Spleen (tissue), 11 donors: ENCODE data around the gene RBFOX1. TPM values are rescaled to one million over a fixed set of nuclear protein-coding genes. Genes with fewer than 3 reads are reported as not detected.

Experiments used
- DNase-seq: peaks from one replicate; pipeline ENCODE4 v3.0.0-alpha.2; 2020
- H3K27ac ChIP-seq, 8 donors: fragments of 200-600 bp; sonication (generic) in 7 of 8; 1 replicate in 4 of 8; 2 replicates in 4 of 8; pipeline versions ENCODE4 v1.5.0 to v1.8.0; 2016 to 2021; ENCODE audit warnings: inconsistent platforms in 4 of 8, mild to moderate bottlenecking in 4 of 8, moderate library complexity in 1 of 8
- H3K27me3 ChIP-seq, 7 donors: fragments of 200-600 bp; sonication (generic) in 6 of 7; replicated peaks in 1 of 7; 1 replicate in 4 of 7; 2 replicates in 3 of 7; pipeline versions ENCODE4 v1.5.0 to v1.8.0; 2016 to 2021; ENCODE audit warnings: inconsistent platforms in 3 of 7, mild to moderate bottlenecking in 1 of 7
- H3K36me3 ChIP-seq, 6 donors: fragments of 200-600 bp; sonication (generic) in 5 of 6; 1 replicate in 4 of 6; 2 replicates in 2 of 6; pipeline versions ENCODE4 v1.5.0 to v1.8.0; 2016 to 2021; ENCODE audit warnings: inconsistent platforms in 2 of 6
- H3K4me1 ChIP-seq, 6 donors: fragments of 200-600 bp; sonication (generic) in 5 of 6; 1 replicate in 3 of 6; 2 replicates in 3 of 6; pipeline versions ENCODE4 v1.5.0 to v1.8.0; 2016 to 2021; ENCODE audit warnings: inconsistent platforms in 3 of 6
- H3K4me3 ChIP-seq, 8 donors: fragments of 200-600 bp; sonication (generic) in 7 of 8; 1 replicate in 4 of 8; 2 replicates in 4 of 8; pipeline versions ENCODE4 v1.5.0 to v1.8.0; 2016 to 2021; ENCODE audit warnings: inconsistent platforms in 4 of 8, mild to moderate bottlenecking in 4 of 8, moderate library complexity in 2 of 8
- H3K9me3 ChIP-seq, 8 donors: fragments of 200-600 bp; sonication (generic) in 7 of 8; 1 replicate in 4 of 8; 2 replicates in 4 of 8; pipeline versions ENCODE4 v1.5.0 to v1.8.0; 2016 to 2021; ENCODE audit warnings: inconsistent platforms in 4 of 8
- POLR2A ChIP-seq, 3 donors: fragments of 450-650 bp; IDR thresholded peaks; one replicate each; pipeline ENCODE4 v1.5.1; 2017; ENCODE audit warnings: antibody characterized with exemption in 3 of 3, mild to moderate bottlenecking in 1 of 3
- POLR2AphosphoS5 ChIP-seq, 3 donors: sonication (generic); formaldehyde crosslinking; IDR thresholded peaks; one replicate each; pipeline ENCODE4 v1.5.1; 2017; ENCODE audit warnings: antibody characterized with exemption in 3 of 3
- WGBS, 5 donors: extraction: QIAGEN DNeasy Blood & Tissue Kit in 3 of 5; methylation state at CpG; one replicate each; pipeline versions ENCODE4 v1.1.5 to v1.1.7; 2013 to 2018; 5-methylcytosine and 5-hydroxymethylcytosine counted together
- intact Hi-C: fragments of 100-400 bp; cut with DNase I; formaldehyde crosslinking; loops from one replicate; pipeline ENCODE4 v1.15.0; 2023; ENCODE audit warnings: low total_unique reads
- polyA plus RNA-seq, 3 donors: library from polyadenylated mRNA; stranded (reverse); fragments of 200-250 nt; gene quantifications; one replicate each; pipeline ENCODE4 v1.2.1, GENCODE V29; 2013
- total RNA-seq, 7 donors: library from RNA; depleted of rRNA in 3 of 7; stranded (reverse); fragments of >200 nt in 3 of 7; fragmentation: NEBNext Ultra II Directional in 4 of 7; extraction: Animal tissue kit (Norgen Biotek cat#: 25700) in 4 of 7; gene quantifications; one replicate each; pipeline versions ENCODE4 v1.1.0 to v1.2.1, GENCODE V29; 2016 to 2021
- TF ChIP-seq, protein P1 (sequence below), 11 experiments: fragments of 200-600 bp in 7 of 11; fragments of 450-650 bp in 4 of 11; sonication (generic) in 4 of 11; IDR thresholded peaks in 8 of 11; conservative IDR thresholded peaks in 3 of 11; 1 replicate in 7 of 11; 2 replicates in 4 of 11; pipeline versions ENCODE4 v1.4.0 to v1.8.0; 2016 to 2021; ENCODE audit warnings: antibody characterized with exemption in 11 of 11, inconsistent platforms in 4 of 11, mild to moderate bottlenecking in 1 of 11
- donor health status: healthy with polysubstance abuse.
- donor health status: DM: no; HTN: no; CAD: no; lungs with moderate emphysema.
- donor health status: DM: no; HTN: no; CAD: no.
- donor health status: Bipolar disorder and iron deficiency.
- donor health status: healthy.
- donor health status: DM: no; HTN: no; CAD: no.
- donor health status: DM: yes; HTN: yes; CAD: no.

RBFOX1 gene
- total and polyA plus RNA-seq, 10 donors = 0.07 to 0.13 TPM; not detected in 8

DNA sequence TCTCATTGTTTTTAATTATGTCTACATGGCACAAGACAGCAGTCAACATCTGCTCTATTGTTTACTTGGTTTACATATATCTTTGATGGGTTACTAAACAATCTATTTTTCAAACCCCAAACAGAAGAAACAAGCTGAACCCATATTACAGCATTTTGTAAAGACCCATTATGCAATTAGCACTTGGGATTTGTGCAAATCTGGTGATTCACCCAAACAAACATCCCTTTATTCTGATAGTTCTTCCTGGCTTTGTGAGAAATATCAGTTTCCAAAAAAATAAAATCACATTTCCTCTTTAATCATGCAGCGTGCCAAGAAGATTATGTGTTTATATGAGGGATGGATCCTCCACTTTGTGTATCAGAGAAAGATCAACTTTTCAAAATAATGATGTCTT, 16.8 kb upstream of the RBFOX1 start:
- H3K4me3 ChIP-seq = no peak overlapping the region
- intact Hi-C loops = no loop called here
- WGBS, 5 donors = 73 to 93% (median 82%) methylated on average over 1 of the region's 1 CpG
- no peak for TF ChIP-seq POLR2AphosphoS5 (IDR thresholded peaks at IDR 0.05)
- TF ChIP-seq, protein P1, sequence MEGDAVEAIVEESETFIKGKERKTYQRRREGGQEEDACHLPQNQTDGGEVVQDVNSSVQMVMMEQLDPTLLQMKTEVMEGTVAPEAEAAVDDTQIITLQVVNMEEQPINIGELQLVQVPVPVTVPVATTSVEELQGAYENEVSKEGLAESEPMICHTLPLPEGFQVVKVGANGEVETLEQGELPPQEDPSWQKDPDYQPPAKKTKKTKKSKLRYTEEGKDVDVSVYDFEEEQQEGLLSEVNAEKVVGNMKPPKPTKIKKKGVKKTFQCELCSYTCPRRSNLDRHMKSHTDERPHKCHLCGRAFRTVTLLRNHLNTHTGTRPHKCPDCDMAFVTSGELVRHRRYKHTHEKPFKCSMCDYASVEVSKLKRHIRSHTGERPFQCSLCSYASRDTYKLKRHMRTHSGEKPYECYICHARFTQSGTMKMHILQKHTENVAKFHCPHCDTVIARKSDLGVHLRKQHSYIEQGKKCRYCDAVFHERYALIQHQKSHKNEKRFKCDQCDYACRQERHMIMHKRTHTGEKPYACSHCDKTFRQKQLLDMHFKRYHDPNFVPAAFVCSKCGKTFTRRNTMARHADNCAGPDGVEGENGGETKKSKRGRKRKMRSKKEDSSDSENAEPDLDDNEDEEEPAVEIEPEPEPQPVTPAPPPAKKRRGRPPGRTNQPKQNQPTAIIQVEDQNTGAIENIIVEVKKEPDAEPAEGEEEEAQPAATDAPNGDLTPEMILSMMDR (IDR thresholded peaks at IDR 0.05 in 8 of 11, conservative IDR thresholded peaks at IDR 0.05 in 3 of 11) = no peak
- TF ChIP-seq POLR2A (IDR thresholded peaks at IDR 0.05) = no peak
- peaks cover 0 to 25% (median 0%) of the 10 kb centered on the region in 8 donors for H3K9me3 ChIP-seq
- H3K27me3 ChIP-seq = no peaks in the 10 kb centered on the region
- no peak overlapping the region for H3K27ac ChIP-seq
- no peaks in the 10 kb centered on the region for H3K36me3 ChIP-seq
- no peak for DNase-seq
- H3K4me1 ChIP-seq = no peaks in the 10 kb centered on the region

DNA sequence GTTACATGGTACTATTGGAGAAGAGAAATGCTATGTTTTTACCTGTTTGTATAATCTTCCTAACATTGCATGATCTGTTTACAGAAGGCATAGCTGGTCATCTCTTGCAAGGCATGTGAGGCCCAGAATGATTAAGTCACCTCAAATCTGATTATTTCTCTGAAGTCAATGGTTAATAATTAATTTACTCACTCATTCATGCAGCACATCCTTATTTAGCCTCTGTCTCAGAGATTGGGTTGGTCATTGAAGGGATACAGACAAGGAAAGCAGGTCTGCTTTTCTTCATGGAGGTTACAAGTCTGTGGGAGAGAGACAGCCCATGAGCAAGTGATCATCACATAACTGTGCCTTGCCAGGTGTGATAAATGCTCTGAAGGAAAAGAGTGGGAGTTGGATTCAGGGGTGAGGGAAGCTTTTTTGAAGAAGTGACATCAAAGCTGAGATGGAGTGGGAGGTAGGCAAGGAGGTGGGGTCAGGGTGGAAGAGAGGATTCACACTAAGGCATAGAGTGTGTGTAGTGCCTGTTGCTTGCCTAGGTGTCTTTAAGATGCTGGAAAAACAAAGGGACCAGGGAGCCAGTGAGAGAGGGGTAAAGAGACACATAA, 16.3 kb upstream of the RBFOX1 start:
- Histone ChIP-seq H3K4me1 (no peaks in the 10 kb centered on the region), H3K9me3 (peaks cover 0 to 26% (median 3%) of the 10 kb centered on the region in 8 donors), H3K27ac (no peak overlapping the region), H3K4me3 (no peak overlapping the region), H3K27me3 (no peaks in the 10 kb centered on the region), H3K36me3 (no peaks in the 10 kb centered on the region)
- DNase-seq = no peak
- intact Hi-C loops = no loop called here
- TF ChIP-seq POLR2A (IDR thresholded peaks at IDR 0.05) = no peak
- TF ChIP-seq, protein P1 (IDR thresholded peaks at IDR 0.05 in 8 of 11, conservative IDR thresholded peaks at IDR 0.05 in 3 of 11) = no peak
- TF ChIP-seq POLR2AphosphoS5 (IDR thresholded peaks at IDR 0.05) = no peak

DNA sequence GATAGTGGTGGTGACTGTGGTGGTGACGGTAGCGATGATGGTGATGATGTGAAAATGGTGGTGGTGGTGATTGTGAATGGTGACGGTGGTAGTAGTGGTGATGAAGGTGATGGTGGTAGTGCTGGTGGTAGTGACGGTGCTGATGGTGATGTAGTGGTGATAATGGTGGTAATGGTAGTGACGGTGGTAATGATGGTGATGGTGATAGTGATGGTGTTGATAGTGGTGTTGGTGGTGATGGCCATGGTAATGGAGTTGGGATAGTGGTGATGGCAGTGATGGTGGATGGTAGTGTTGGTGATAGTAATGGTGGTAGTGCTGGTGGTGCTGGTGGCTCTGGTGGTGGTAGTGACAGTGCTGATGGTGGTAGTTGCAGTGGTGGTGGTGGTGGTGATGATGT, 14.7 kb upstream of the RBFOX1 start:
- no peaks in the 10 kb centered on the region for H3K4me1 ChIP-seq
- H3K27me3 ChIP-seq = no peaks in the 10 kb centered on the region
- 90 to 96% (median 94%) methylated on average over 5 of the region's 5 CpGs for WGBS, 5 donors
- intact Hi-C loops = no loop called here
- H3K4me3 ChIP-seq = no peak overlapping the region
- TF ChIP-seq POLR2AphosphoS5 (IDR thresholded peaks at IDR 0.05) = no peak
- TF ChIP-seq, protein P1 (IDR thresholded peaks at IDR 0.05 in 8 of 11, conservative IDR thresholded peaks at IDR 0.05 in 3 of 11) = no peak
- no peak for TF ChIP-seq POLR2A (IDR thresholded peaks at IDR 0.05)
- H3K36me3 ChIP-seq = no peaks in the 10 kb centered on the region
- peaks cover 0 to 31% (median 5%) of the 10 kb centered on the region in 8 donors for H3K9me3 ChIP-seq
- DNase-seq = no peak
- H3K27ac ChIP-seq = no peak overlapping the region

DNA sequence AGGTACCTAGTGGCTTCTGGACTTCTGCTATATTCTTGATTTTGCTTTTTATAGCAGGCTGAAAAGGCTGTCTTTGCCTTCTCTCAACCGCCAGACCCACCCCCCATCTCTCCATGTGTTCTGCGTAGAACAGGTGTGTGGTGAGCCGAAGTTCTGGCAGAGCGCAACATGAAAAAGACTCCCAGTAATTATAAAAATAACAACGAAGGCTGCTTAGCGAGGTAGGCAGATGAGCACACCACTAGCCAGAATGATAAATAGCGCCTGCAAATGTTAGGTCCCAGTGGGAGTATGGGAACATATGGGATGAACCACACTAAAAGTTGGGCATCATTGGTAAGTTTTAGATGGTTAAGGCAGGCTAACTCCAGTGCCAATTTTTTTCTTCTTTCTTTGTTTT, 14.0 kb upstream of the RBFOX1 start:
- DNase-seq = no peak
- no peaks in the 10 kb centered on the region for H3K36me3 ChIP-seq
- no peaks in the 10 kb centered on the region for H3K4me1 ChIP-seq
- H3K9me3 ChIP-seq = peaks cover 0 to 32% (median 5%) of the 10 kb centered on the region in 8 donors
- TF ChIP-seq, protein P1 (IDR thresholded peaks at IDR 0.05 in 8 of 11, conservative IDR thresholded peaks at IDR 0.05 in 3 of 11) = no peak
- TF ChIP-seq POLR2AphosphoS5 (IDR thresholded peaks at IDR 0.05) = no peak
- no peak overlapping the region for H3K27ac ChIP-seq
- no peaks in the 10 kb centered on the region for H3K27me3 ChIP-seq
- intact Hi-C loops = no loop called here
- WGBS, 5 donors = 84 to 91% (median 89%) methylated on average over 7 of the region's 7 CpGs
- H3K4me3 ChIP-seq = no peak overlapping the region
